Suppressor macrophage treated with lipopolysaccharide for 4 hours (primary cell): Measurements from ENCODE around the gene C10orf95.

Experiments
- DNase-seq: peaks from one replicate; pipeline ENCODE4 v3.0.0-alpha.2; 2020

The C10orf95 gene

DNA sequence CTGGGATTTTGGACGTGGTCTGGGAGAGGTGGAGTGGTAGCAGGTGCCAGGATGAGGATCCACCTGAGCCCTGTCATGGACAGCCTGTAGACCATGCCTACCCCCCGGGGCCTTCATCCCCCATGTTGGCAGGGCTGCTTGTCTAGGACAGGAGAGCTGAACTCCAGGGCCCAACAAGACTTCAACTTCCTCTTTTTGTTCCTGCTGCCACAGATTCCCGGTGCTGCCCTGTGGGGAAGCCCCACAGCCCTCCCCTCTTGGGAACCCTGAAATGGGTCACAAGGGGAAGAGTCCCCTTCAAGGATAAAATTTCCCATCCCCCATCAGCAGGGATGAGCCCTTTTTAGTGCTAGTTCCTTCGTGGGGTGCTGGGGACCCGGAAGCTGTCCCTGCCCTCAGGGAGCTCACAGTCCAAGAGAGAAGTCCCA is 17.7 kb downstream of the C10orf95 start:
- peak; percentile 92 for DNase-seq

DNA sequence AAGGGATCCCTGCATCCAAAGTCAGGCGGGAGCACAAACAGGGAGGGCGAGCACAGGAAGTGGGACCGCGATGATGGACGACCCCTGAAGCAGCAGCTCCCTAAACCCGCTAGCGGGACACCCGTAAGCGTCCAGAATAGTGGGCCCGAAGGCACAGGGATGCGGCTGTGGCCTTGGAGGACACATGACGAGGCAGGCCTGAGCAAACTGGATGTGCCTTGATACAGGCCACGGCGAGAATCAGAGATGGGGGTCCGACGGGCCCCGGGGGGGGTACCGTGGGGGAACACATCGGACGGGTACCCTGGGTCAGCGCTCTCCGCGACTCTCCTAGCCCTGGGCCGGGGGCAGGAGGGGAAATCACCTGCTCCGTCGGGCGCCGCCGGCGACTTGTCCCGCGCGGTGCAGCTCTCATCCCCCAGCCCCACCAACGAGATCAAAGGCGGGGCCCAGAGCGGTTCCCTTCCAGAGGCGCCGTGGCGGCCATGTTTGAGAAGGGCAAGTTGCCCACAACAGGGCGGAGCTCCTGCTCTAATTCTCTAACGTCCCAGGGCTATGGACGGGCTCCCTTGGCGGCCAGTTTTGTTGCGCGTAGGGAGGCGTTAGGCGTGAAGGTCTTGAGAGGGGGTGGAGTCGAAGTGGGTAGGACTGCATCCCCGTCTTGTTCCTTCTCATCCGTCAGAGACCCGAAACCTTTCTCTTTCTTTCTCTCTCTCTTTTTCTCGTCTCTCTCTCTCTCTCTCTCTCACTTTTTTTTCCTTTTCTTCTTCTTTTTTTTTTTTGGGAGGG is 19.0 kb downstream of the C10orf95 start, which contains the start of gene CUEDC2:
Gene CUEDC2, minus strand, starts transcription at position 413 of the 789 bp plus-strand sequence. CDS start 7,386 bp downstream, outside the sequence.
- DNase-seq, result peak; percentile 99

DNA sequence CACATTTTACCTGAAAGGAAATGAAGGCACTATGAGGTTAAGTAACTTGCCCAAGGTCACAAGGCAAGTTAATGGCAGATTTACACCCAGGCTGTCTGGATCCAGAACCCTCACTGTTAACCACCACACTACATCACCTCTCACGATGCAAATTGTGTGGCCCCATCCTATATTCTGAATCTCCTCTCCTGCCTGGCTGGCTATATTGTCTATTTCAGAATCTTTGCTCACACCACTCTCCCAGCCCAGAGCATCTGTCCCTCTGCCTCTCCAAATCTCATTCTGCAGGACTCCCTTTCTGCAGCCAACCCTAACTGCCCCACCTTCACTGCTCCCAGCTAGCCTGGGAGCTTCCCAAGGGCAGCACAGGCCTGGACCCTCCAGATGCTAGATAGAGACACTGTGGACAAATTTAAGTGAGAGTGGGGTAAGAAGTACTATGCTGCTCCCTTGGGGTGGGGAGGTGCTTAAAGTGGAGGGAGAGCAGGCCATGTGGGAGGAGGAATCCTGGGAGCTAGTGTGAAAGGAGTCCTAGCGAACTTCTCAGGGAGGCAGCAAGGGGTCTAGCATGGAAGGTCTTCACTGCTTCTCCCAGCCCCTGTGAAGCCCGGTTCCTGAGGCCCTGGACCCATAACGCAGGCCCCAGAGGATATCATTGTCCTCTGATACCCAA is 19.8 kb downstream of the C10orf95 start:
- DNase-seq, result no peak

DNA sequence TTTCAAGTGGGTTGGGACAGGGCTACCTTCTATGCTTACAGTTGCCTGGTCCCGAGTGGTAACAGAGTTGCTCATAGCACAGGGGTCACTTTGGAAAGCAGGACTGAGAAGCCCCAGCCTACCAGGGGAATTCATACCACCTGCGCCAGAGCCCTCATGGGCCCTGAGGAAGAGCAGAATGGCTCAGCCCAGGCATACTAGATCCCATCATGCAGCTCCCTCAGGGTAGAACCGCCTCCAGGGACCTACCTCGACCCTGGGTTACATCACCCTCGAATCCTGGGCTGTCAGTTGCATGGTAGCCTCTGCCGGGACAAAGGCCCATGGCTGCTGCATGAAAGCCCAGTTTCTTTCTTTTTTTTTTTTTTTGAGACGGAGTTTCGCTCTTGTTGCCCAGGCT is 21.9 kb downstream of the C10orf95 start:
- DNase-seq, result no peak

DNA sequence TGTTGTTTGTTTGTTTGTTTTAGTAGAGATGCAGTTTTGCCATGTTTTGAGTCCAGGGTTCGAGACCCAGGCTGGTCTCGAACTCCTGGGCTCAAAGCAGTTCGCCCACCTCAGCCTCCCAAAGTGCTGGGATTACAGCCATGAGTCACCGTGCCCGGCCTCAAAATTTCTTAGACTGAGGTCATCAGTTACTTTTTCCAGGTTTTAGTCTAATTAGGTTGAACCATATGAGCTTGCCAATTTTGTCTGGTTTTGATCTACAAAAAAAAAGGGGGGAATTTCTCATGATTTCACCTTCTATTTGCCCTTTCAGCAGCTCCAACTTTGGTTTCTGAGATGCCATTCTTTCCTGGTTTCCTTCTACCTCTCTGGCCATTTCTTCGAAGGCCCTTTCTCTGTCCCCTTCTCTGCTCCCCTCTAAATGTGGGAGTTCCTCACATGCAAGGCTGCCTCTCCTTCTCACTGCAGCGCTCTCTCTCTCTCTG is 24.5 kb downstream of the C10orf95 start:
- DNase-seq, result no peak

DNA sequence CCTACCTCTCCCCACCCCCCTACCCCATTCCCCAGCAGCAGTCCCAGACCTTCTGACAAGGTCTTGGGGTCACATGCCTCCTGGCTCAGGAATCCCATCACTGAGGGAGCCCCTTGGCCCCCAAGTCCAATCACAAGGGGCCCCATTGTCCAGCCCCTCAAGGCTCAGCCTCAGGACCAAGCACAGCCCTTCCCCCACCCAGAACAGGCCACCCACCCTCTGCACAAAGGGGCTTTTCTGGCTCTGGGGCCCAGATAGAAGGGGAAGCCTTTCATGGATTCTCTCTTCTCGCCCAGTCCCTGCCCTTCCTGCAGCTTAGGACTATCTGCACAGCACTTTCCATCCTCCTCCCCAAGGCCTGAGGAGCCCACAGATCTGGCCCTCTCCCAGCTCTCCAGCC is 25.9 kb downstream of the C10orf95 start:
- DNase-seq, result no peak

DNA sequence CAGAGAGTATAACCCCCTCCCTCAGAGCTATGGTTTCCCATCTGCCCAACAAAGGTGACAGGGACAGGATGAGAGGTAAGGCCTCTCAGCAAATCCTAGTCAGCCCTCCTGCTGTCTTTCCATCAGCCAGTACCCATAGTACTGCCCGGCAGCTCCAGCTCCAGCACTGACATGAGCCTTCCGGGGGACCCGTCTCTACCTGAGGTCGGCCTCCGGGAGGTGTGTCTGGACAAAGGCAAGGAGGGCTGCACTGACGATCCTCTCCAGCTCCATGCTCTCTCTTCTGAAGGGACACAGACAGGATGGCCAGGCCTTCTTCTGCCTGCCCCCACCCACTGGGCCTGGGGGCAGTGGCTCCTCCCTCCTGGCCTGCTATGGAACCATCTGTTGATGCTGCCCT is 26.4 kb downstream of the C10orf95 start:
- DNase-seq, result no peak

DNA sequence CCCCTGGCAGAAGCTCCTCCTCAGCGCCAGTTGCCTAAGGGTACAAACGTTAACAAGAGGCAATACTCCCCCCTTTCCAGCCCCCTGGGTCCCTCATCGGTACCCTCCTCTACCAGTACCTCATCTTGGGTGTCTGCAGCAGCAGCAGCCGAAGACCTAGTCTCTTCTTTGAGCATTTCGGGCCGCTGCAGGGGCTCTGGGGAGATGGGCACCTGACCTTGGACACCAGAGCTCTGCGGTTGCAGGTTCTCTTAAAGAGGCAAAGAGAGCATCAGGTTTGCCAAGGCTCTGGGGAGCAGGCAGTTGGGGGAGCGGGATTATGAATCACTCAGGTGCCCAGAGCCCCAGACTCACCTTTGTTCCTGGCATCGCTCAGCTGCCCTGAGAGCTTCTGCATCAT is 27.2 kb downstream of the C10orf95 start:
- DNase-seq, result no peak

DNA sequence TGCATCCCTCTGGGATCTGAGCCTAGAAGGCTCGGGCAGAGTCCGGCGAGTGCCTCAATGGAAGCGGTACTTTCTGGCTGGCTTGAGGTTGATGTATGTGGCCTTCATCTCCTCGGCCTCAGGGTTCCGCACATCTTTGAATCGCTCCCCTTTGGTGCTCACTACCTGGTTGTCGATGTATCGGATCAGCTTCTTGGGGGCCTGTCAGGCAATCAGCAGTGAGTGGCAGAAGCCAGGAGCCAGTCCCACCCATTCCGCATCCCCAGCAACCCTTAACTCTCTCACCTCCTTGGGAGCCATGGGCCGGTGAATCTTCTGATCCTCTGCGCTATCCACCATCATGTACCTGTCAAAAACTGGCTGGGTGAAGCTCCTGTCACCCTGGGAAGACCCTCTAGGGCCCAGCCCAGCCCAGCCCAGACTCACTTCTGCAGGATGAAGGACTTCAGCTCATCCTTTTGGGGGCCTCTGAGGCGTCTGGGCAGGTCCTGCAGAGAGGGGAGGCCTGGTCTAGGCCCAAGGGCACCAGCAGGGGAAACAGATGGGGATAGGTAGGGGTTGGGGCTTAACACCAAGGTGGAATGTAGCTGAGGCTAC is 27.9 kb downstream of the C10orf95 start:
- no peak for DNase-seq

DNA sequence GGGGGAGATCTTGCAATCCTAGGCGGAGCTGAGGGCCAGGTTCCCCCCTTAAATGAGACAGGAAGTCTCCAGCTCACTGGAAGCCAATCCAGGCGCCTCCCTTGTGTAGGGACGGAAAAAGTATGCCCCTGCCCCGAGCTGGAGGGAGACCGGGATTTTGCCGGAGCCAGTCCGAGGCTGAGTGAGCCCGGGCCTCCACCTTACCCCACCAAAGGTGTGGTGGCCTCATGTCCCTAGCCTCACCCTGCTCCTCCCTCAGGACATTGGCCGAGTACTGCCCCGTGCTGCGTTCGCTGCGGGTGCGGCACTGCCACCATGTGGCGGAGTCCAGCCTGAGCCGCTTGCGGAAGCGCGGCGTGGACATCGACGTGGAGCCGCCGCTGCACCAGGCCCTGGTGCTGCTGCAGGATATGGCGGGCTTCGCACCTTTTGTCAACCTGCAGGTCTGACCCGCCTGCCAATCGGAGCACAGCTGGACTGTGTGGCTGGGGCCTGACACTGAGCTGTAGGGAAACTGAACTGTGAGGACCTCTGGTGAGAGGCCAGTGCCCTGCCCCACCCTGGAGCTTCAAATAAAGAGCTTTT is 28.7 kb downstream of the C10orf95 start:
- DNase-seq, result peak; percentile 87

DNA sequence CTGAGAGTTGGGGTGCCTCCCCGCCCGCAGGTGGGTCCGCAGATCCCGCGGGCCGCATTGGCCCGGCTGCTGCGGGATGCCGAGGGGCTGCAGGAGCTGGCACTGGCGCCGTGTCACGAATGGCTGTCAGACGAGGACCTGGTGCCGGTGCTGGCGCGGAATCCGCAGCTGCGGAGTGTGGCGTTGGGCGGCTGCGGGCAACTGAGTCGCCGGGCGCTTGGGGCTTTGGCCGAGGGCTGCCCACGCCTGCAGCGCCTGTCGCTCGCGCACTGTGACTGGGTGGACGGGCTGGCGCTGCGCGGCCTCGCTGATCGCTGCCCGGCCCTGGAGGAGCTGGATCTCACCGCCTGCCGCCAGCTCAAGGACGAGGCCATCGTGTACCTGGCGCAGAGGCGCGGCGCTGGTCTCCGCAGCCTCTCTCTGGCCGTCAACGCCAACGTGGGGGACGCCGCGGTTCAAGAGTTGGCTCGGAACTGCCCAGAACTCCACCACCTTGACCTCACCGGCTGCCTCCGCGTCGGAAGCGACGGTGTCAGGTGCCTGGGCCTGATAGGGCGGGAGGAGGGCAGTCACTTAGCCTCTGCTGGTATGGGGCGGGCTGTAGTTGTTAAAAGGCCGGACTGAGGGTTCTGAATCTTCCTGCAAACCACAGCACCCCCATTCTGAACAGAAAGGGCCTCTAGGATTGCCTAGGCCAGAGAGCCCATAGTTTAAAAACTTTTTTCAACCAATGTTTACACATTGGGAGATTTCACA is 29.4 kb downstream of the C10orf95 start:
- peak; percentile 48 for DNase-seq

DNA sequence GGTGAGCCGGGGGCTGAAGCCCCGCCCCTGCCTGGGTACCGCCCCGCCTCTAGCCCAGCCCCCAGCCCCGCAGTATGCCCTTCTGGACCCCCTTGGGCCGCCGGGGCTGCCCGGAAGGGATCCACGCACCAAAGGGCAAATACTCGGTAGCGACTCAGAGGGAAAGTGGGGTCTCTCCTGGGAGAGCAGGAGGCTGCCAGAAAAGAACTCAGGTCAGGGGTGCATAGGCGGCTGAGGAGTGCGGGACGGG is 29.9 kb downstream of the C10orf95 start:
- no peak for DNase-seq

DNA sequence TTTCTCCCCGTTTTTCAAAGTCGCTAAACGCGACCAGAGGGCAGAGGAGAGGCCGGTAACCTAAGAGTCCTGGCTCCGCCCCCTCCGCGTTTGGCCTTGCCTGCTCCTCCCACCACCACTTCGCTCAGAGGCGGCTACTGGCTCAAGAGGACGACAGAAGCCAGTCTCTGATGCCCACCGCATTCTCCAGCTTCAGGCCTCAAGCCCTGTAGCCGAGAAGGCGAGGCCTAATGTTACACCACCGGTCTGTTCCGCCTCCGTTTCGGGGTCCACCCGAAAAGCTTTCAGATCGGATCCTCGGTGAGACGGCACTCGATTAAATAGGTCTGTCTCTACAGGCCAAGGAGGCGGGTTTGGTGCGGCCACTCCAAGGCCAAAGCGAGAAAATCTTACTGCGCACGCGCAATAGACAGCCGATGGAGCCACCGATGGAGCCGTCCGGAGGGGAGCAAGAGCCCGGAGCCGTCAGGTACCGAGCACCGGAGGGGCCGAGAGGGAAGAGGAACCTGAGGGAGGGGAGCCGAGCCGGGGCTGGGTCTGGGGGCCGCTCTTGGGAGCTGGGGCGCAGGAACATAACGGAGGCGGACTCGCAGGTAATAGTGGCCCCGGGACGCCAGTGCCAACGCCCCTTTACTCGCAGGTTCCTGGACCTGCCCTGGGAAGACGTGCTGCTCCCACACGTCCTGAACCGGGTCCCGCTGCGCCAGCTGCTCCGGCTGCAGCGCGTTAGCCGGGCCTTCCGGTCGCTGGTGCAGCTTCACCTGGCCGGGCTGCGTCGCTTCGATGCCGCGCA is 30.4 kb downstream of the C10orf95 start, which contains the start of gene FBXL15:
Gene FBXL15, plus strand, starts transcription at position 123 of the 793 bp plus-strand sequence. Its CDS starts 294 bp downstream, at position 417.
- peak; percentile 99 for DNase-seq

DNA sequence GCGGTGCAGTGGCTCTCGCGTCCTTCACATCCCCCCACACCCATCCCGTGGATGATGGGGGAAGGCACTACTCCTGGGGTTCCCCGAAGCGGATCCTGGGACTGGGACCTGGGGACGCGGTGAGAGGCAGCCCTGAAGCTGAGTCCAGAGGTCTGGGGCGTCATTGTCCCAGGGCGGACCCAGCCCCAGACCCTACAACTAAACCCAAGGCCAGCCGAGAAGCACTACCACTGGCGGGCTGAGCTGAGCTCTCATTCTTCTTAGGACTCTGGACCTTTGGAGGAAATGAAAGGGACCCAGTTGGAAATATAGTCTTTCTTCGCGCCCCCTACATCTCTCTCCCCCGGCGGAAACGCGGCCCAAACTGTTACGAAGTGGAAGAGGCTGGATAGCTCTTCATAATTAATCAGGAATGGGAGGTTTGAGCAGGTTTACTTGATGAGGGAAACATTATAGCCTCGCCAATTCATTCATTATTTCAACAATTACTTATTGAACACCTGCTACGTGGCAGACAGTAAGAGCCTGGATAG is 31.1 kb downstream of the C10orf95 start:
- no peak for DNase-seq

DNA sequence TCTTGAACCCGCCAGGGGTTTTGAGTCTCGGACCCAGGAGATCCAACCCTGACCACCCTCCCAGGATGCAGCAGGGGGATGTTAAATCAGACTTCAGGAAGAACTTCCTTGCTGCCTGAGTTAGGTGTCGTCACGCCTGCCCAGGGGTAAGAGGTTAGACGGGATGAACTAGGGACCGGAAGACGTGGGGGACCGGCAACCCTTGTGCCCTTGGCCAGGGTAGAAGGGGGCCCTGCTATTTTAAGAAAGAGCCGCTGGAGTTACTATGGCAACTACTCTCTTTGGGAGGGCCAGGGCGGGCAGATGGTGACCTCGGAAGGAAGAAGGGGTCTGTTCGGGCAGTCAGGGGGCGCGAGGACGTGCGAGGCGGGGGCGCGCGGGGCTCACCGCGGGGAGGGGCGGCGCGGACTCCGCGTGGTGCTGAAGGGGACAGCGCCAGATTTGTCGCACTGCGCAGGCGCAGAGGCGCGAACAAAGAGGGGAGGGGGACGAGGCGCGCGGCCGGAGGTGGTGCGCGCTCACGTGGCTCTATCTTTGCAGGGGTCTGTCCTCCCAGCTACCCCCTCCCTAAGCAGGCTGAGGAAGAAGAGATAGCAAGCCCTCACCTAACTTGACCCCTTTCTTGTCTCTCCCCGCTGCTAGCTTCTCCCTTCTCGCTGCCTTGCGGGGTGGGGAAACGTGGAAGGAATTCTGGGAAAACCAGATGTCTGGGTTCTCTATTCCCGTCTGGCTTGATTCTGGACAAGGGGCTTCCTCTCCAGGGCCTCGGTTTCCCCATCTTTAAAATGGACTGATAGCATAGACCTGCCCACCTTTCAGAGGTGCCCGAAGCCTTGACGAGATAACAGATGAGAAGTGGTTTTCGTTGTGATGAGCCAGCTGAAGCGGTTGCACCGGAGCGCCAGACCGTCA is 31.8 kb downstream of the C10orf95 start:
- DNase-seq, result peak; percentile 57

DNA sequence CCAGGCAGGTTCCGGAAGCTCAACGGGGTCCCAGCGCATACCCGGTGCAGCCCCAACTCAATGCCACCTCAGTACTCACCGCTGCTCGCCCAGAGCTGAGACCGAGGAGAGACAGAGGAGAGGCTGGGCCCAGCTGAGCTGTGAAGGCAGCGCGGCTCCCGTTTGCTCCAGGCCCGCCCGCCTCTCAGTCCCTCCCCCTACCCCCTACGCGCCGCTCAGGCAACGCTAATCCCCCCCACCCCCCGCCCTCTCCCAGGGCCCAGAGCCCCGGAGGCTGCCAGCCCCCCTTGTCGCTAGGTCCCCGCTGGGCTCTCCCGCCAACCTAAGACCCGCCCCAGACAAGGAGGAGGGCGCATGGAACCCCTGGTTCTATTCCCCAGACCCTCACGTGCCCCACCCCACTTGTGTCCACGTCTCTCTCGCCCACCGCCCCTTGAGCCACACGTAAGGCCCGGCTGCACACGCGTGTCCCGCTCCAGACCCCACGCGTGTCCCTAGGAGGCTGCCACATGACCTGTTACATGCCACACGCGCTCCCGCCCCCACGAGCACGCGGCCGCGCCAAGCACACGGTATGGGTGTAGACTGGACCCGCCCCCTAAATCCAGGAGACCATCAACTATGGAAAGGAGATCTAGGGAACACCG is 32.6 kb downstream of the C10orf95 start, which contains the start of gene PSD:
Gene PSD, minus strand, starts transcription at position 164 of the 647 bp plus-strand sequence. CDS start 1,747 bp downstream, outside the sequence.
- no peak for DNase-seq

DNA sequence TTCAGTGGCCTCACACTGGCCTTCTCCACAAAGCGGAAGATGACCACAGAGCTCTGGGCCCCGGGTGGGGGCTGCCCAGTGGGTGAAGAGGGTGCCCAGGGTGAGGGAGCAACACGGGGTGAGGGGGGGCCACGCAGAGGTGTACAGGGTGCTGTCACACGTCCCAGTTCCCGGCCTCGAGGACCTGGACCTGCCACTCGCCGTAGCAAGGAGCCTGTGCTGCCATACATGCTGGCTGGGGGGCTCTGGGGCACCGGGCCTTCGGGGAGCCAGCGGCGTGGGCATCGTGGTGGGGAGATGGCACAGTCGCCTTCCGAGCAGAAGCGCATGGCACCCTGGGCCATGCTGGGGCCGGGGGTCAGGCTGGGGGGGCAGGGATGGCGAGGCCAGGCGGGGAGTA is 34.6 kb downstream of the C10orf95 start:
- no peak for DNase-seq

DNA sequence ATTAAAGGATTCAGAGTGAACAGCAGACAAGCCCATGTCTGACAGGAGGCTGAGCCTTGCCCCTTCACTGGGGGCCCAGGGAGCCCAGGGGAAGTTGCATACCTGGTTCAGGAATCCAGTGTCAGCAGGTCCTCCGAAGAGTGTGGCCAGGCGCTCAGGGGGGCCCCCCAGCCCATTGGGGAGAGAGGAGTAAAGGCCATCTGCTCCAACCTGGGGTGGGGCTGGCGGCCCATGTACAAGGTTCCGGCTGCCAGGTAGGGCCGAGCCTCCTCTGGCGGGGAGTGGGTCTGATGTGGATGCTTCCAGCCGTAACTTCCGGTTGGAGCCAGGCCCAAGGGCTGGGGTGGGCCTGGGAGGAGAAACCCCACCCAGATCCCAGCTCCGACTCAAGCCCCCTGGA is 35.1 kb downstream of the C10orf95 start:
- no peak for DNase-seq

DNA sequence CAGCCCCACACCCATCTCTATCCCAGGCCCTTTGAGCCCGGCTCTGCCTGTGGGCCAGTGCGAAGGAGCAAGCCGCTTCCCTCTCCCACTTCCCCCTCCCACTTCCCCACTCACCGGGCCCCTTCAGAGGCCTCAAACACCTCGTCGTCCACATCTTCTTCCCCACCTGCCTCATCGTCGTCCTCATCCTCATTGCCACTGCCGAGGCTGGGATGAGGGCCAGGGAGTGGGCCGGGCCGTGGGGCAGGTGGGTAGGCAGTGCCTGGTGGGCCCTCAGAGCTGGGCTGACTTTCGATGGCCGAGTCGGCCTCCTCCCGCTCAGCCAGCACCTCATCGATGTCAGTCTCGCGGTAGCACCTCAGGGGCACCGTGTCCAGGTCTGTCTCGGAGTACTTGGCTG is 36.6 kb downstream of the C10orf95 start:
- no peak for DNase-seq
